Activated T-helper 1 cell treated with anti-CD3 and anti-CD28 coated beads, Interleukin-12 subunit alpha, Interleukin-12 subunit beta, Interleukin-2, Interleukin-4 antibody, amounts not matched to agents 30 ng/mL and 10 ng/mL and 1 ng/mL, durations not matched to agents 14 hours and 24 hours and 36 hours (primary cell): ENCODE data around the gene DYNC1H1. TPM values are rescaled to one million over a fixed set of nuclear protein-coding genes. Genes with fewer than 3 reads are reported as not detected.
A peak's percentile ranks its signal among the peaks of the same experiment; 100 is the strongest.

Experiments
- DNase-seq: peaks from one replicate; pipeline ENCODE4 v3.0.0; 2021; ENCODE audit warnings: low spot score
- H3K27ac Mint-ChIP-seq: one replicate; pipeline ENCODE4 v1.8.0; 2021; ENCODE audit warnings: mild to moderate bottlenecking, mixed read lengths
- H3K27me3 Mint-ChIP-seq: one replicate; pipeline ENCODE4 v1.8.0; 2022; ENCODE audit warnings: mild to moderate bottlenecking, moderate library complexity, mixed read lengths; ENCODE audit not compliant: insufficient read depth
- H3K36me3 Mint-ChIP-seq: one replicate; pipeline ENCODE4 v1.8.0; 2021; ENCODE audit warnings: low read depth, mixed read lengths
- H3K4me1 Mint-ChIP-seq: one replicate; pipeline ENCODE4 v1.8.0; 2021; ENCODE audit warnings: low read depth, mixed read lengths
- H3K4me3 Mint-ChIP-seq: one replicate; pipeline ENCODE4 v1.8.0; 2021; ENCODE audit warnings: mild to moderate bottlenecking, moderate library complexity, mixed read lengths
- H3K9me3 Mint-ChIP-seq: one replicate; pipeline ENCODE4 v1.8.0; 2021; ENCODE audit warnings: mixed read lengths
- intact Hi-C: fragments of 100-400 bp; cut with micrococcal nuclease; formaldehyde crosslinking; loops from one replicate; pipeline ENCODE4 v1.15.1; 2024
- total RNA-seq: library from RNA; stranded (reverse); gene quantifications from 2 replicates; pipeline ENCODE4 v1.2.3, GENCODE V29; 2022

Gene DYNC1H1
- total RNA-seq, 1 donor from 2014 or later: 241 TPM

DNA sequence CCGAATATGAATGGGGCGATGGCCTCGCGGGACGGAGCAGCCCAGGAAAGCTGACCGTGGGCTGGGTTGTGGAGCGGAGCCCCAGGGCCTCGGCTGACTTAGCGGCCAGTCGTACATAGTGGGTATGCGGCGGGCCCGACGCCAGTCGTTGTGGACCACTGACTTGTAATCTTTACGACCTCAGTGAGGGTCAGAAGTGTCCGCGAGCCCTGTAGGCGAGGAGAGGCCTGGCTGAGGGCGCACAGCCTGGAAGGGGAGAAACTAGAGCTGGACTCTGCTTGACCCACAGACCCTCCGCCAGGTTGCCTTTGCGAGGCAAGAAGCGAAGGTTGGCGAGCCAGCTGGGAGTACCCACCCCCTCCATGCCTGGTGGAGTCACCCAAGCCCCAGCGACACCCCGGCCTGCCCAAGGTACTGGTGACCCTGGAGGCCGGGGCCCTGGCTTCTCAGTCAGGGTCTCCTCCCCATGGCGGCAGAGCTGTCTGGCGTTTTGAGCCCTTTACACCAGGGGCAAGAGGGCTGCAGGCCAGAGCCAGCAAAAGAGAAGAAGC, 15.6 kb upstream of the DYNC1H1 start:
- no peak for DNase-seq
- no peaks in the 10 kb centered on the region for H3K9me3 Mint-ChIP-seq
- peaks cover 12% of the 10 kb centered on the region for H3K4me1 Mint-ChIP-seq
- H3K4me3 Mint-ChIP-seq: peak overlapping the region; percentile 97
- H3K36me3 Mint-ChIP-seq: no peaks in the 10 kb centered on the region
- H3K27me3 Mint-ChIP-seq: peaks cover 15% of the 10 kb centered on the region
- intact Hi-C loops: loop anchor here (1.0 to 2.0 kb wide), 14 partner anchors 16 to 644 kb away; partner anchors contain the start of genes CINP, DYNC1H1, MOK and RCOR1
- H3K27ac Mint-ChIP-seq: peak overlapping the region; percentile 97

DNA sequence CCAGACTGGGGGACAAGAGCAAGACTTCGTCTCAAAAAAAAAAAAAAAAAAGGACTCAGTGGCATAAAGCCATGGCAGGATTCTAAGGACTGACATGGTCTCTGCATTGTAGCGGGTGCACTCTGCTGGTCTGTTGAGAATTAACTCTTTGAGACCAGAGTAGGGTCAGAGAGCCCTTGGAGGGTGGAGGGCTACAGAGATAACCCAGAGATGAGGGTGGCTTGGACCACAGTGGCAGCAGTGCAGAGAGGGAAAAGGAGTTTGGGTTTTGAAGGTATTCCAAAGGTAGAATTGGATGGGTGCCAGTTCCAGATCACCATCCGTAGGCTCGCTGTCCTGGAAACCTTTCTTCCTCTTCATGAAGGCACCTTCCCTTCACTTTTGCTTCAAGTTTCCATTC, 14.3 kb upstream of the DYNC1H1 start:
- no peak for DNase-seq
- Mint-ChIP-seq H3K4me3 (peak overlapping the region; percentile 97), H3K36me3 (no peaks in the 10 kb centered on the region), H3K9me3 (no peaks in the 10 kb centered on the region), H3K4me1 (peaks cover 12% of the 10 kb centered on the region), H3K27me3 (peaks cover 11% of the 10 kb centered on the region), H3K27ac (no peak overlapping the region)
- intact Hi-C loops: no loop called here

GRCh38 chr14:101950516-101951215, 13.7 kb upstream of the DYNC1H1 start:
- intact Hi-C loops: no loop called here
- Mint-ChIP-seq H3K4me3 (peak overlapping the region; percentile 97), H3K36me3 (no peaks in the 10 kb centered on the region), H3K27me3 (peaks cover 5% of the 10 kb centered on the region), H3K9me3 (no peaks in the 10 kb centered on the region), H3K4me1 (peaks cover 12% of the 10 kb centered on the region), H3K27ac (no peak overlapping the region)
- no peak for DNase-seq

- Mint-ChIP-seq H3K9me3 (no peaks in the 10 kb centered on the region), H3K27ac (no peak overlapping the region), H3K4me1 (peaks cover 8% of the 10 kb centered on the region), H3K36me3 (no peaks in the 10 kb centered on the region), H3K4me3 (no peak overlapping the region), H3K27me3 (no peaks in the 10 kb centered on the region)
- DNase-seq: no peak
- intact Hi-C loops: no loop called here
Measured at GRCh38 chr14:101953151-101953550, 11.2 kb upstream of the DYNC1H1 start.

DNA sequence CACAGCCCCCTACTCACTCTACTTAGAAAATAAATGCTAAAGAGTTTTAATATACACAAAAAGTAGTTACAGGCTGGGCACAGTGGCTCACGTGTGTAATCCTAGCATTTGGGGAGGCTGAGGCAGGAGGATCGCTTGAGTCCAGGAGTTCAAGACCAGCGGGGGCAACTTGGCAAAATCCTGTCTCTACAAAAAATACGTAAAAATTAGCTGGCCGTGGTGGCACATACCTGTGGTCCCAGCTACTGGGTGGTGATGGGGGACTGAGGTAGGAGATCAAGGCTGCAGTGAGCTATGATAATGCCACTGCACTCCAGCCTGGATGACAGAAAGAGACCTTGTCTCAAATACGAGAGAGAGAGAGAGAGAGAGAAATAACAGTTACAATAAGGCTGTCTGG, 9.9 kb upstream of the DYNC1H1 start:
- DNase-seq: no peak
- no peak overlapping the region for H3K27ac Mint-ChIP-seq
- H3K9me3 Mint-ChIP-seq: no peaks in the 10 kb centered on the region
- peaks cover under 1% of the 10 kb centered on the region for H3K4me1 Mint-ChIP-seq
- no peaks in the 10 kb centered on the region for H3K36me3 Mint-ChIP-seq
- H3K27me3 Mint-ChIP-seq: no peaks in the 10 kb centered on the region
- H3K4me3 Mint-ChIP-seq: no peak overlapping the region
- intact Hi-C loops: no loop called here

GRCh38 chr14:101955695-101956161, 8.6 kb upstream of the DYNC1H1 start:
- H3K36me3 Mint-ChIP-seq: no peaks in the 10 kb centered on the region
- DNase-seq: no peak
- H3K27ac Mint-ChIP-seq: no peak overlapping the region
- no peak overlapping the region for H3K4me3 Mint-ChIP-seq
- intact Hi-C loops: no loop called here
- H3K27me3 Mint-ChIP-seq: no peaks in the 10 kb centered on the region
- H3K4me1 Mint-ChIP-seq: no peaks in the 10 kb centered on the region
- no peaks in the 10 kb centered on the region for H3K9me3 Mint-ChIP-seq

- DNase-seq: no peak
- peaks cover 5% of the 10 kb centered on the region for H3K4me1 Mint-ChIP-seq
- H3K36me3 Mint-ChIP-seq: no peaks in the 10 kb centered on the region
- no peak overlapping the region for H3K4me3 Mint-ChIP-seq
- no peaks in the 10 kb centered on the region for H3K9me3 Mint-ChIP-seq
- H3K27ac Mint-ChIP-seq: no peak overlapping the region
- intact Hi-C loops: no loop called here
- H3K27me3 Mint-ChIP-seq: no peaks in the 10 kb centered on the region
Measured at GRCh38 chr14:101956179-101956885, 8.0 kb upstream of the DYNC1H1 start.

DNA sequence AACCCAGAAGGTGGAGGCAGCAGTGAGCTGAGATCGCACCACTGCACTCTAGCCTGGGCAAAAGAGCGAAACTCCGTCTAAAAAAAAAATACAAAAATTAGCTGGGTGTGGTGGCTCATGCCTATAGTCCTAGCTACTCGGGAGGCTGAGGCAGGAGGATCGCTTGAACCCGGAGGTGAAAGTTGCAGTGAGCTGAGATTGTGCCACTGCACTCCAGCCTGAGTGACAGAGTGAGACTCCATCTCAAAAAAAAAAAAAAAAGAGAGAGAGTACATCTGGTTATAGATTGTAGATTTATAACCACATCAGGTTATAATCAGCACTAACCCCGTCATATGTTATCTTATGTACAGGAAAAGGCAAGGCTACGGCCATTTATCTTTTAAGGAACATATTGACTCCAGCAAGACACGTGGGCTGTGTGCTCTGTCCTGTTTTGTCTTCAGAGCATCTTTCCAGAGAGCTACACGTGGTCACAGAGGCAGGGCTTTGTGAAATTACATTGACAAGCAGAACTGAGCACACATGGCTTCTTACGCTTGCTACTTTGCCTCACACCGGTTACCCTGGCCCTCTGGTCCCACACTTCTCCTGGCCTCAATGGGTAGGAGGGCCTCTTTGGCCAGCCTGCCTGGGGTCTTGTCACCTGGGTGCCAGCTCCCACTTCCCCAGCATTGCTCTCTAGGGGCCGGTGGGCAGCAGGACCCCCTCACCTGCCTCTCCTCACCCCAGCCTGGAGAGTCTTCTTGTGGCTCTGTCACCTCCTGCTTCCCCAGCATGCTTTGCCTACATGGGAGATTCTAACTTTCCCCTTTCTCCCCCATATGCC, 6.8 kb upstream of the DYNC1H1 start:
- Mint-ChIP-seq H3K36me3 (no peaks in the 10 kb centered on the region), H3K27me3 (peaks cover under 1% of the 10 kb centered on the region), H3K27ac (no peak overlapping the region), H3K9me3 (no peaks in the 10 kb centered on the region), H3K4me3 (no peak overlapping the region), H3K4me1 (peaks cover 6% of the 10 kb centered on the region)
- DNase-seq: no peak
- intact Hi-C loops: no loop called here

DNA sequence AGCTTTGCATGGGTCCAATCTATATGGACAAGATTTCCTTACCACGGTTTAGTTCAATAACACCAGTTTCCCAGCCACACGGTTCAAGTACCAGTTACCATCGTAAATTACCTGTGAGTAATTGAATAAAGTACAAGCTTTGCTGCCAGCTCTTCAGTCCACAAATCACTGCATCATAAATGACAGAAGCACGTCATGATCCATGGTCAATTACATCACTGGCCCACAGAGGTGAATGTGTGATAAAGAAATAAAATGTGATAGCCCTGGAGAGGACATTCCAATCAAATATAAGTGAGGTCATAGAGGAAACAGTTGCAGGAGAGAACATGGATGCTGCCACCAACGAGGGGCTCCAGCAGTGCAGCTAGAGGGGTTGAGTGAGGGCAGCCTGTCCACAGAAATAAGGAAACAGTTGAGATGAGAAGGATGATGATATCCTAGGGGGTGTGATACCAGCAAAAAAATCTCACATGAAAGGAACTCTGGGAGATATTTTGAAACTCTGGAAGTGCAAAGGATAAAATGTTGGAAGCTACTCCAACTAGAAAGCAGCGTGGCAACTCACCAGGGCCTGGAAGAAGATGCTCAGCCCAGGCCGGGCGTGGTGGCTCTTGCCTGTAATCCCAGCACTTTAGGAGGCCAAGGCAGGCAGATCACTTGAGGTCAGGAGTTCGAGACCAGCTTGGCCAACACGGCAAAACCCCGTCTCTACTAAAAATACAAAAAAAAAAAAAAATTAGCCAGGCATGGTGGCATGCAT, 5.8 kb upstream of the DYNC1H1 start:
- Mint-ChIP-seq H3K36me3 (no peaks in the 10 kb centered on the region), H3K4me1 (peaks cover 6% of the 10 kb centered on the region), H3K9me3 (no peaks in the 10 kb centered on the region), H3K27me3 (peaks cover 2% of the 10 kb centered on the region), H3K27ac (no peak overlapping the region), H3K4me3 (no peak overlapping the region)
- DNase-seq: no peak
- intact Hi-C loops: no loop called here

- peaks cover 12% of the 10 kb centered on the region for H3K4me1 Mint-ChIP-seq
- DNase-seq: no peak
- no peak overlapping the region for H3K4me3 Mint-ChIP-seq
- H3K36me3 Mint-ChIP-seq: no peaks in the 10 kb centered on the region
- H3K27ac Mint-ChIP-seq: no peak overlapping the region
- intact Hi-C loops: no loop called here
- peaks cover 2% of the 10 kb centered on the region for H3K27me3 Mint-ChIP-seq
- no peaks in the 10 kb centered on the region for H3K9me3 Mint-ChIP-seq
Measured at GRCh38 chr14:101959277-101959676, 5.1 kb upstream of the DYNC1H1 start.

DNA sequence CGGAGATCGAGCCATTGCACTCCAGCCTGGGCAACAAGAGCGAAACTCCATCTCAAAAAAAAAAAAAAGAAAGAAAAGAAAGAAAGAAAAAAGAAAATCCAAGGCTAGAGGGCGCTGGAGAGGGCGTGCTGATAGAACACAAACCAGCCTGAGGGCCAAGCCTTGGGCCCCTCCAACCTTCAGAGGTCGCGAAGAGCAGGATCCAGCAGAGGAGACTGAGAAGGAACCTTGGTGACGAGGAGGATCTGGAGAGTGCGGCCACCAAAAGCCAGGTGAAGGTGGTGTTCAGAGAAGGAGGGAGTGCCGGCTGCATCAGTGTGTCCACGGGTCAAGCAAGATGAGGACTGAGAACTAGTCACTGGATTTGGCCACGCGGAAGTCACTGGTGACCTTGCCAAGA, 4.1 kb upstream of the DYNC1H1 start:
- Mint-ChIP-seq H3K4me1 (peaks cover 12% of the 10 kb centered on the region), H3K36me3 (no peaks in the 10 kb centered on the region), H3K27ac (peak overlapping the region; percentile 16), H3K4me3 (no peak overlapping the region), H3K9me3 (no peaks in the 10 kb centered on the region), H3K27me3 (peaks cover 2% of the 10 kb centered on the region)
- no peak for DNase-seq
- intact Hi-C loops: loop anchor here (2.0 to 5.0 kb wide), 2 partner anchors 138 to 189 kb away; no protein-coding TSS in a partner anchor
